H1 (cell line): ENCODE data around the gene LIPC. TPM values are rescaled to one million over a fixed set of nuclear protein-coding genes. Genes with fewer than 3 reads are reported as not detected.

ENCODE experiments used
- CTCF ChIA-PET: fragments of 300-600 bp; sonication (Branson Sonifier 250); formaldehyde crosslinking; loops from one replicate; lab custom pipeline; 2021; ENCODE audit not compliant: partially characterized antibody; lab: Charles Lee
- POLR2A ChIA-PET: fragments of 300-600 bp; sonication (Branson Sonifier 250); formaldehyde crosslinking; loops from one replicate; lab custom pipeline; 2021; ENCODE audit warnings: inconsistent platforms; ENCODE audit not compliant: partially characterized antibody; lab: Charles Lee
- DNase-seq, 2 experiments: peaks; one replicate each; pipeline versions ENCODE4 v3.0.0 to v3.0.0-alpha.2; 2010 to 2022; ENCODE audit warnings: low spot score in 2 of 2, low read depth in 1 of 2, mixed read lengths in 1 of 2
- FAIRE-seq: peaks from 2 replicates; lab custom pipeline; 2011; peaks lifted over from hg19 to GRCh38; lab: Jason Lieb, UNC
- H2AFZ ChIP-seq: 2 replicates; pipeline ENCODE4 v1.8.1; 2012; ENCODE audit warnings: low read length, inconsistent platforms
- H2AK5ac ChIP-seq: 2 replicates; pipeline ENCODE4 v1.6.1; 2013; ENCODE audit warnings: low read depth, low read length
- H2BK120ac ChIP-seq: replicated peaks from 2 replicates; pipeline ENCODE3; 2013; ENCODE audit warnings: low read depth, low read length, inconsistent platforms
- H2BK12ac ChIP-seq: 2 replicates; pipeline ENCODE4 v1.6.1; 2013; ENCODE audit warnings: low read depth, low read length
- H2BK15ac ChIP-seq: 2 replicates; pipeline ENCODE4 v1.6.1; 2013; ENCODE audit warnings: low read length
- H2BK20ac ChIP-seq: 2 replicates; pipeline ENCODE4 v1.6.1; 2013; ENCODE audit warnings: low read length
- H2BK5ac ChIP-seq: 2 replicates; pipeline ENCODE4 v1.6.1; 2013; ENCODE audit warnings: low read depth, low read length
- H3K14ac ChIP-seq: 2 replicates; pipeline ENCODE4 v1.6.1; 2013; ENCODE audit warnings: inconsistent platforms; ENCODE audit not compliant: insufficient read length
- H3K18ac ChIP-seq: 2 replicates; pipeline ENCODE4 v1.6.1; 2013; ENCODE audit warnings: low read length; ENCODE audit errors: extremely low read depth
- H3K23ac ChIP-seq: 2 replicates; pipeline ENCODE4 v1.6.1; 2013; ENCODE audit warnings: inconsistent platforms; ENCODE audit not compliant: insufficient read length
- H3K23me2 ChIP-seq: 2 replicates; pipeline ENCODE4 v1.6.1; 2013; ENCODE audit warnings: low read depth, low read length
- H3K27ac ChIP-seq: 2 replicates; pipeline ENCODE4 v1.6.1; 2011; ENCODE audit warnings: low read depth, low read length, inconsistent platforms
- H3K27me3 ChIP-seq, 4 experiments: replicated peaks in 1 of 4; 1 replicate in 1 of 4; 2 replicates in 3 of 4; pipeline versions ENCODE4 v1.6.1 to v1.8.1; 2011 to 2013; ENCODE audit warnings: low read length in 3 of 4, mild to moderate bottlenecking in 3 of 4, inconsistent platforms in 2 of 4, mixed read lengths in 2 of 4, moderate library complexity in 1 of 4; ENCODE audit not compliant: control insufficient read depth in 3 of 4, insufficient read depth in 3 of 4; ENCODE audit errors: extremely low read depth in 1 of 4
- H3K36me3 ChIP-seq, 4 experiments: 2 replicates each; pipeline versions ENCODE4 v1.6.1 to v1.8.1; 2011 to 2013; ENCODE audit warnings: mild to moderate bottlenecking in 4 of 4, low read length in 3 of 4, moderate library complexity in 2 of 4, control low read depth in 1 of 4, inconsistent platforms in 1 of 4; ENCODE audit not compliant: insufficient read depth in 4 of 4, control insufficient read depth in 2 of 4
- H3K4ac ChIP-seq: replicated peaks from 2 replicates; pipeline ENCODE3; 2013; ENCODE audit warnings: low read length, low read depth, mixed read lengths, inconsistent platforms; ENCODE audit not compliant: insufficient read length
- H3K4me1 ChIP-seq, 4 experiments: replicated peaks in 1 of 4; 1 replicate in 1 of 4; 2 replicates in 3 of 4; pipeline versions ENCODE4 v1.6.1 to v1.8.1; 2011 to 2013; ENCODE audit warnings: low read length in 3 of 4, inconsistent platforms in 2 of 4, mixed read lengths in 1 of 4; ENCODE audit not compliant: insufficient read depth in 4 of 4, control insufficient read depth in 3 of 4
- H3K4me2 ChIP-seq, 2 experiments: 2 replicates each; pipeline versions ENCODE4 v1.6.1 to v1.8.1; 2011 to 2013; ENCODE audit warnings: low read depth in 2 of 2, low read length in 2 of 2, control low read depth in 1 of 2, inconsistent platforms in 1 of 2, mild to moderate bottlenecking in 1 of 2; ENCODE audit not compliant: insufficient read depth in 1 of 2
- H3K4me3 ChIP-seq, 4 experiments: fragments of 200-600, 300-600 bp in 1 of 4; sonication (generic), shearing (Covaris generic), sonication (Bioruptor Twin) in 1 of 4; 2 replicates each; pipeline versions ENCODE4 v1.5.1 to v1.8.1; 2011 to 2016; ENCODE audit warnings: low read length in 4 of 4, low read depth in 3 of 4, control low read depth in 2 of 4, inconsistent platforms in 2 of 4, mild to moderate bottlenecking in 2 of 4, mixed read lengths in 1 of 4, moderate library complexity in 1 of 4; ENCODE audit not compliant: insufficient read depth in 2 of 4; ENCODE audit errors: extremely low read depth in 1 of 4
- H3K56ac ChIP-seq: replicated peaks from 2 replicates; pipeline ENCODE3; 2013; ENCODE audit warnings: low read depth, mild to moderate bottlenecking, mixed read lengths, low read length, inconsistent platforms; ENCODE audit not compliant: insufficient read length
- H3K79me1 ChIP-seq: 2 replicates; pipeline ENCODE4 v1.6.1; 2013; ENCODE audit warnings: low read depth, low read length, control low read depth
- H3K79me2 ChIP-seq, 2 experiments: 2 replicates each; pipeline versions ENCODE4 v1.6.1 to v1.8.1; 2012 to 2013; ENCODE audit warnings: low read length in 2 of 2, mild to moderate bottlenecking in 2 of 2, inconsistent platforms in 1 of 2; ENCODE audit not compliant: insufficient read depth in 2 of 2, control insufficient read depth in 1 of 2
- H3K9ac ChIP-seq, 4 experiments: replicated peaks in 1 of 4; 1 replicate in 1 of 4; 2 replicates in 3 of 4; pipeline versions ENCODE4 v1.6.1 to v1.8.1; 2011 to 2013; ENCODE audit warnings: low read depth in 3 of 4, low read length in 3 of 4, control low read depth in 2 of 4, mild to moderate bottlenecking in 2 of 4, moderate library complexity in 2 of 4, inconsistent platforms in 1 of 4; ENCODE audit errors: extremely low read depth in 1 of 4
- H3K9me3 ChIP-seq, 2 experiments: 2 replicates each; pipeline versions ENCODE4 v1.6.1 to v1.8.1; 2012 to 2013; ENCODE audit warnings: mild to moderate bottlenecking in 2 of 2, moderate library complexity in 2 of 2, control low read depth in 1 of 2, inconsistent platforms in 1 of 2, low read depth in 1 of 2, low read length in 1 of 2, mixed read lengths in 1 of 2; ENCODE audit not compliant: insufficient read depth in 2 of 2
- H4K20me1 ChIP-seq, 2 experiments: replicated peaks in 1 of 2; 2 replicates each; pipeline versions ENCODE3 to v1.8.1; 2011 to 2013; ENCODE audit warnings: inconsistent platforms in 2 of 2, low read length in 2 of 2, mild to moderate bottlenecking in 1 of 2; ENCODE audit not compliant: insufficient read depth in 2 of 2, control insufficient read depth in 1 of 2
- H4K5ac ChIP-seq: 2 replicates; pipeline ENCODE4 v1.6.1; 2013; ENCODE audit warnings: low read length, low read depth, mixed read lengths, inconsistent platforms; ENCODE audit not compliant: insufficient read length
- H4K8ac ChIP-seq: 2 replicates; pipeline ENCODE4 v1.8.0; 2013; ENCODE audit warnings: mild to moderate bottlenecking, moderate library complexity, low read length, inconsistent platforms; ENCODE audit not compliant: insufficient read depth; ENCODE audit errors: extremely low read depth
- H4K91ac ChIP-seq: replicated peaks from 2 replicates; pipeline ENCODE3; 2013; ENCODE audit warnings: low read length, mixed read lengths, inconsistent platforms; ENCODE audit not compliant: insufficient read length
- CTBP2 ChIP-seq: IDR thresholded peaks from 2 replicates; pipeline ENCODE4 v1.7.0; 2011; ENCODE audit warnings: borderline replicate concordance, mild to moderate bottlenecking, moderate library complexity, mixed read lengths, low read length; ENCODE audit not compliant: insufficient read depth, insufficient read length
- PHF8 ChIP-seq: fragments of 200-600 bp; sonication (generic); conservative IDR thresholded peaks from 2 replicates; pipeline ENCODE4 v1.7.1; 2012; ENCODE audit warnings: low read depth, mild to moderate bottlenecking, inconsistent platforms, low read length, moderate library complexity
- POU5F1 ChIP-seq: IDR thresholded peaks from 2 replicates; pipeline ENCODE4 v1.6.1; 2011; ENCODE audit warnings: low read depth, mild to moderate bottlenecking, low read length, moderate library complexity
- SP1 ChIP-seq: IDR thresholded peaks from 2 replicates; pipeline ENCODE4 v1.6.1; 2011; ENCODE audit warnings: low read depth, low read length
- TAF1 ChIP-seq: IDR thresholded peaks from 2 replicates; pipeline ENCODE4 v1.6.1; 2011; ENCODE audit warnings: mild to moderate bottlenecking, low read depth, low read length
- WGBS, 2 experiments: shearing (Covaris generic) in 1 of 2; methylation state at CpG; one replicate each; pipeline versions ENCODE4 v1.1.6 to v1.1.7; 2013 to 2015; ENCODE audit warnings: low lambda C conversion rate in 2 of 2, mixed read lengths in 2 of 2, inconsistent platforms in 1 of 2, low coverage in 1 of 2, missing lambda C conversion rate in 1 of 2; ENCODE audit not compliant: insufficient replicate concordance in 2 of 2, insufficient coverage in 1 of 2, insufficient read length in 1 of 2; ENCODE audit errors: extremely low coverage in 1 of 2, missing lambda C conversion rate in 1 of 2; 5-methylcytosine and 5-hydroxymethylcytosine counted together
- polyA plus RNA-seq, 7 experiments: library from polyadenylated mRNA; depleted of rRNA in 3 of 7; stranded (reverse) in 5 of 7; unstranded in 2 of 7; fragments of >200 nt in 5 of 7; fragments of 200-250 nt in 2 of 7; gene quantifications; 1 replicate in 5 of 7; 2 replicates in 1 of 7; 4 replicates in 1 of 7; pipeline versions ENCODE4 v1.2.1 to v1.2.3, GENCODE V29; 2011 to 2013; ENCODE audit warnings: missing spikeins in 2 of 7, mixed read lengths in 2 of 7
- total RNA-seq: library from RNA; stranded (reverse); fragmentation: NEBNext Ultra II Directional; extraction: Animal tissue kit (Norgen Biotek cat#: 25700); gene quantifications from 2 replicates; pipeline ENCODE4 v1.2.1, GENCODE V29; 2021
- TF ChIP-seq, protein P1 (sequence below): IDR thresholded peaks from 2 replicates; pipeline ENCODE4 v1.6.1; 2012; ENCODE audit warnings: inconsistent platforms
- TF ChIP-seq, protein P2 (sequence below): IDR thresholded peaks from 2 replicates; pipeline ENCODE4 v1.6.1; 2012; ENCODE audit warnings: low read length, inconsistent platforms

The LIPC gene
- total and polyA plus RNA-seq, 2 of the 8 experiments (the other 6 are each of a cell fraction or from before 2014, with no cell fraction given) = not detected

DNA sequence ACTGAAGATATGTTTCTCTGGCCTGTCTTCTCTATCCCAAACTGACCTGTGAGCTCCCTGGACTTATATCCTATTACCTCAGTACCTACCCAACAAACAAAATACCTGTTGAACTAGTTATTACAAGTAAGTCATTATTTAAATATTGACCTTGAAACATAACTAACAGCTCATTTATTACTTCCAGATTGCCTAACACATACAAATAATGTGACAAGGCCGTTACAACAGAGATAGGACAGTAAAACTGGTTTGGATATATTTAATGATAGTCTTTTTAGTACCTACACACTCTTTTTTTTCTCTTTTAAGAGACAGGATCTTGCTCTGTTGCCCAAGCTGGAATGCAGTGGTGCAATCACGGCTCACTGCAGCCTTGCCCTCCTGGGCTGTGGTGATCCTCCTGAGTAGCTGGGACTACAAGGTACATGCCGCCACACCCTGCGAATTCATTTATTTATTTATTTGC lies 172.7 kb downstream of the LIPC start:
- Histone ChIP-seq H3K4ac (no peak overlapping the region), H2BK12ac (no peak overlapping the region), H2BK5ac (no peak overlapping the region), H3K14ac (no peak overlapping the region), H3K23ac (no peak overlapping the region), H3K79me2 (no peaks in the 10 kb centered on the region), H3K9me3 (no peaks in the 10 kb centered on the region), H3K56ac (no peak overlapping the region), H3K27ac (no peak overlapping the region), H3K18ac (no peak overlapping the region), H4K5ac (no peak overlapping the region), H4K20me1 (no peaks in the 10 kb centered on the region), H3K4me3 (no peak overlapping the region), H3K79me1 (no peaks in the 10 kb centered on the region), H3K4me1 (no peaks in the 10 kb centered on the region), H3K9ac (no peak overlapping the region), H2BK15ac (no peak overlapping the region), H2BK20ac (no peak overlapping the region), H2AFZ (no peak overlapping the region), H3K23me2 (no peaks in the 10 kb centered on the region), H2AK5ac (no peak overlapping the region), H4K91ac (no peak overlapping the region), H3K36me3 (peaks cover 0 to 2% (median 0%) of the 10 kb centered on the region in 4 experiments; a peak in 1 of 8 replicates), H3K4me2 (no peak overlapping the region), H3K27me3 (no peaks in the 10 kb centered on the region), H2BK120ac (no peak overlapping the region), H4K8ac (no peak overlapping the region)
- TF ChIP-seq, protein P1, sequence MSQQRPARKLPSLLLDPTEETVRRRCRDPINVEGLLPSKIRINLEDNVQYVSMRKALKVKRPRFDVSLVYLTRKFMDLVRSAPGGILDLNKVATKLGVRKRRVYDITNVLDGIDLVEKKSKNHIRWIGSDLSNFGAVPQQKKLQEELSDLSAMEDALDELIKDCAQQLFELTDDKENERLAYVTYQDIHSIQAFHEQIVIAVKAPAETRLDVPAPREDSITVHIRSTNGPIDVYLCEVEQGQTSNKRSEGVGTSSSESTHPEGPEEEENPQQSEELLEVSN = no peak
- TF ChIP-seq POU5F1 (no peak), SP1 (no peak), CTBP2 (no peak), TAF1 (no peak), PHF8 (no peak)
- TF ChIP-seq, protein P2, sequence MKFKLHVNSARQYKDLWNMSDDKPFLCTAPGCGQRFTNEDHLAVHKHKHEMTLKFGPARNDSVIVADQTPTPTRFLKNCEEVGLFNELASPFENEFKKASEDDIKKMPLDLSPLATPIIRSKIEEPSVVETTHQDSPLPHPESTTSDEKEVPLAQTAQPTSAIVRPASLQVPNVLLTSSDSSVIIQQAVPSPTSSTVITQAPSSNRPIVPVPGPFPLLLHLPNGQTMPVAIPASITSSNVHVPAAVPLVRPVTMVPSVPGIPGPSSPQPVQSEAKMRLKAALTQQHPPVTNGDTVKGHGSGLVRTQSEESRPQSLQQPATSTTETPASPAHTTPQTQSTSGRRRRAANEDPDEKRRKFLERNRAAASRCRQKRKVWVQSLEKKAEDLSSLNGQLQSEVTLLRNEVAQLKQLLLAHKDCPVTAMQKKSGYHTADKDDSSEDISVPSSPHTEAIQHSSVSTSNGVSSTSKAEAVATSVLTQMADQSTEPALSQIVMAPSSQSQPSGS = no peak
- FAIRE-seq = no peak
- 89% methylated on average over 4 of the region's 4 CpGs; no CpG with 5 or more reads in 1 of the 2 experiments for WGBS, 2 experiments
- no peak for DNase-seq
- ChIA-PET POLR2A (interaction anchor here (0.5 kb wide), 1 partner anchor 196 kb away, joined by 3 read pairs; no protein-coding TSS in a partner anchor), CTCF (interaction anchor here (0.9 to 1.7 kb wide), 2 partner anchors 10 to 16 kb away, joined by 3 to 8 read pairs; no protein-coding TSS in a partner anchor)
